IMR-90 (cell line): ENCODE data around the gene AIFM2. TPM values are rescaled to one million over a fixed set of nuclear protein-coding genes. Genes with fewer than 3 reads are reported as not detected.

ENCODE experiments used
- ATAC-seq: fragments of 200-7000 bp; cut with Tn5 transposase; 2 replicates; pipeline ENCODE4 v1.9.1; 2020; ENCODE audit warnings: low read depth, mild to moderate bottlenecking, moderate library complexity
- BruUV-seq: library from RNA; stranded (reverse); fragments of 400-500 nt; replicated peaks from 2 replicates; lab custom pipeline; 2021; lab: Mats Ljungman, UMichigan
- CTCF ChIA-PET: fragments of 300-600 bp; formaldehyde crosslinking; extraction: SDS; loops from one replicate; lab custom pipeline; 2021; ENCODE audit warnings: antibody characterized with exemption; lab: Yijun Ruan, JAX
- POLR2A ChIA-PET: fragments of 300-600 bp; sonication (Branson Sonifier 250); formaldehyde crosslinking; loops from one replicate; lab custom pipeline; 2022; ENCODE audit warnings: antibody characterized with exemption; ENCODE audit not compliant: unreplicated experiment; lab: Charles Lee
- DNase-seq: peaks from one replicate; pipeline ENCODE4 v3.0.0; 2013
- H2AFZ ChIP-seq: replicated peaks from 2 replicates; pipeline ENCODE3; 2013; ENCODE audit warnings: low read length, mild to moderate bottlenecking; ENCODE audit not compliant: poor library complexity
- H2AK5ac ChIP-seq: 2 replicates; pipeline ENCODE4 v1.6.1; 2013; ENCODE audit warnings: low read depth, low read length, inconsistent platforms
- H2AK9ac ChIP-seq: replicated peaks from 2 replicates; pipeline ENCODE3; 2013; ENCODE audit warnings: mild to moderate bottlenecking, low read depth, low read length, moderate library complexity; ENCODE audit not compliant: poor library complexity
- H2BK120ac ChIP-seq: 2 replicates; pipeline ENCODE4 v1.6.1; 2013; ENCODE audit warnings: low read depth, low read length, inconsistent platforms
- H2BK15ac ChIP-seq: 3 replicates; pipeline ENCODE4 v1.6.1; 2013; ENCODE audit warnings: low read depth, low read length, inconsistent platforms
- H2BK20ac ChIP-seq: 2 replicates; pipeline ENCODE4 v1.6.1; 2013; ENCODE audit warnings: low read depth, mild to moderate bottlenecking, inconsistent platforms, low read length, moderate library complexity
- H2BK5ac ChIP-seq: 2 replicates; pipeline ENCODE4 v1.6.1; 2013; ENCODE audit warnings: mild to moderate bottlenecking, low read depth, low read length, inconsistent platforms; ENCODE audit not compliant: poor library complexity, severe bottlenecking
- H3K14ac ChIP-seq: replicated peaks from 2 replicates; pipeline ENCODE4 v1.6.1; 2013; ENCODE audit warnings: low read depth, low read length, inconsistent platforms
- H3K18ac ChIP-seq: 2 replicates; pipeline ENCODE4 v1.6.1; 2013; ENCODE audit warnings: low read depth, low read length, control low read depth
- H3K23ac ChIP-seq: 2 replicates; pipeline ENCODE4 v1.6.1; 2013; ENCODE audit warnings: low read depth, low read length, inconsistent platforms
- H3K27ac ChIP-seq: 2 replicates; pipeline ENCODE4 v1.5.1; 2013; ENCODE audit warnings: mild to moderate bottlenecking, control low read depth, low read length; ENCODE audit not compliant: insufficient read depth
- H3K27me3 ChIP-seq: 2 replicates; pipeline ENCODE4 v1.6.1; 2013; ENCODE audit warnings: low read length; ENCODE audit not compliant: control insufficient read depth, insufficient read depth
- H3K36me3 ChIP-seq: 2 replicates; pipeline ENCODE4 v1.6.1; 2013; ENCODE audit warnings: low read length, mixed read lengths; ENCODE audit not compliant: control insufficient read depth, insufficient read depth
- H3K4ac ChIP-seq: 2 replicates; pipeline ENCODE4 v1.6.1; 2013; ENCODE audit warnings: low read depth, low read length, inconsistent platforms
- H3K4me1 ChIP-seq: 2 replicates; pipeline ENCODE4 v1.6.1; 2013; ENCODE audit warnings: low read length, mixed read lengths; ENCODE audit not compliant: control insufficient read depth, insufficient read depth
- H3K4me2 ChIP-seq: 2 replicates; pipeline ENCODE4 v1.6.1; 2013; ENCODE audit warnings: low read depth, mild to moderate bottlenecking, control low read depth, low read length, moderate library complexity
- H3K4me3 ChIP-seq: 2 replicates; pipeline ENCODE4 v1.5.1; 2013; ENCODE audit warnings: low read depth, mild to moderate bottlenecking, control low read depth, low read length, moderate library complexity; ENCODE audit not compliant: insufficient read depth
- H3K56ac ChIP-seq: 2 replicates; pipeline ENCODE4 v1.6.1; 2013; ENCODE audit warnings: low read length, inconsistent platforms; ENCODE audit not compliant: insufficient read depth; ENCODE audit errors: extremely low read depth
- H3K79me1 ChIP-seq, 2 experiments: 2 replicates each; pipeline ENCODE4 v1.6.1; 2013; ENCODE audit warnings: low read length in 2 of 2, inconsistent platforms in 1 of 2, low read depth in 1 of 2
- H3K9ac ChIP-seq: 2 replicates; pipeline ENCODE4 v1.6.1; 2013; ENCODE audit warnings: low read depth, low read length, control low read depth
- H3K9me1 ChIP-seq: 2 replicates; pipeline ENCODE4 v1.6.1; 2013; ENCODE audit warnings: low read length, inconsistent platforms; ENCODE audit not compliant: insufficient read depth
- H3K9me3 ChIP-seq: 2 replicates; pipeline ENCODE4 v1.6.1; 2013; ENCODE audit warnings: low read length; ENCODE audit not compliant: control insufficient read depth, insufficient read depth
- H4K20me1 ChIP-seq: 2 replicates; pipeline ENCODE4 v1.6.1; 2013; ENCODE audit warnings: low read length, inconsistent platforms; ENCODE audit not compliant: insufficient read depth
- H4K5ac ChIP-seq: 2 replicates; pipeline ENCODE4 v1.6.1; 2013; ENCODE audit warnings: mild to moderate bottlenecking, low read depth, low read length, control low read depth
- H4K8ac ChIP-seq, 2 experiments: 2 replicates each; pipeline ENCODE4 v1.6.1; 2013; ENCODE audit warnings: low read depth in 2 of 2, low read length in 2 of 2, control low read depth in 1 of 2, inconsistent platforms in 1 of 2
- H4K91ac ChIP-seq: 2 replicates; pipeline ENCODE4 v1.6.1; 2013; ENCODE audit warnings: low read depth, low read length, inconsistent platforms; ENCODE audit not compliant: insufficient read depth
- BHLHE40 ChIP-seq: fragments of 150-350 bp; IDR thresholded peaks from 2 replicates; pipeline ENCODE4 v1.6.1; 2016; ENCODE audit warnings: mild to moderate bottlenecking, low read depth, low read length
- CEBPB ChIP-seq: IDR thresholded peaks from 2 replicates; pipeline ENCODE4 v1.6.1; 2012; ENCODE audit warnings: low read depth, low read length, improper control_type of control experiment
- CHD1 ChIP-seq: IDR thresholded peaks from 2 replicates; pipeline ENCODE4 v1.6.1; 2012; ENCODE audit warnings: low read depth, low read length, improper control_type of control experiment
- CTCF ChIP-seq: conservative IDR thresholded peaks from 2 replicates; pipeline ENCODE4 v1.5.1; 2012; ENCODE audit warnings: mild to moderate bottlenecking, low read depth, low read length, improper control_type of control experiment
- FOS ChIP-seq: fragments of 150-350 bp; IDR thresholded peaks from 2 replicates; pipeline ENCODE4 v1.6.1; 2016; ENCODE audit warnings: low read depth, low read length
- MAFK ChIP-seq: IDR thresholded peaks from 2 replicates; pipeline ENCODE4 v1.6.1; 2012; ENCODE audit warnings: low read depth, low read length, improper control_type of control experiment
- NFE2L2 ChIP-seq: fragments of 150-350 bp; IDR thresholded peaks from 2 replicates; pipeline ENCODE4 v1.6.1; 2016; ENCODE audit warnings: low read depth, mild to moderate bottlenecking, low read length
- POLR2A ChIP-seq: IDR thresholded peaks from 2 replicates; pipeline ENCODE4 v1.6.1; 2012; ENCODE audit warnings: mild to moderate bottlenecking, low read depth, low read length
- RAD21 ChIP-seq: IDR thresholded peaks from 2 replicates; pipeline ENCODE4 v1.6.1; 2012; ENCODE audit warnings: low read length, improper control_type of control experiment
- RCOR1 ChIP-seq: IDR thresholded peaks from 2 replicates; pipeline ENCODE4 v1.6.1; 2012; ENCODE audit warnings: mild to moderate bottlenecking, low read length, improper control_type of control experiment; ENCODE audit not compliant: insufficient replicate concordance
- SMC3 ChIP-seq: fragments of 150-350 bp; IDR thresholded peaks from 2 replicates; pipeline ENCODE4 v1.6.1; 2016; ENCODE audit warnings: low read depth, mild to moderate bottlenecking, antibody characterized with exemption, low read length, moderate library complexity
- WGBS, 2 experiments: methylation state at CpG; one replicate each; pipeline versions ENCODE4 v1.1.5 to v1.1.7; 2013; ENCODE audit warnings: missing lambda C conversion rate in 2 of 2; ENCODE audit not compliant: insufficient read length in 1 of 2; ENCODE audit errors: extremely low coverage in 2 of 2; 5-methylcytosine and 5-hydroxymethylcytosine counted together
- dilution Hi-C: fragments of 300-500 bp; cut with HindIII; formaldehyde crosslinking; loops from one replicate; pipeline ENCODE4 v1.14.3; 2018; ENCODE audit warnings: low sequenced_read_pairs; ENCODE audit not compliant: unreplicated experiment
- in situ Hi-C: fragments of 300-500 bp; cut with MboI; formaldehyde crosslinking; loops from 3 replicates; pipeline ENCODE4 v1.14.3; 2019; ENCODE audit warnings: low sequenced_read_pairs, inconsistent platforms, mixed read lengths
- intact Hi-C: fragments of 100-400 bp; cut with micrococcal nuclease; formaldehyde crosslinking; loops from 2 replicates; pipeline ENCODE4 v1.10.0; 2022
- polyA plus RNA-seq, 3 experiments: library from polyadenylated mRNA; depleted of rRNA; stranded (reverse); fragments of >200 nt; gene quantifications; 2 replicates each; pipeline ENCODE4 v1.2.3, GENCODE V29; 2012; ENCODE audit warnings: low replicate concordance in 1 of 3
- total RNA-seq: library from RNA; depleted of rRNA; stranded (reverse); fragments of >200 nt; gene quantifications from 2 replicates; pipeline ENCODE4 v1.2.3, GENCODE V29; 2012
- TF ChIP-seq, protein P1 (sequence below): fragments of 150-350 bp; IDR thresholded peaks from 2 replicates; pipeline ENCODE4 v1.6.1; 2017; ENCODE audit warnings: mild to moderate bottlenecking, antibody characterized with exemption, low read length, low read depth
- TF ChIP-seq, protein P2 (sequence below): fragments of 150-350 bp; IDR thresholded peaks from 2 replicates; pipeline ENCODE4 v1.6.1; 2016; ENCODE audit warnings: low read depth, mild to moderate bottlenecking, low read length, moderate library complexity, borderline replicate concordance

The AIFM2 gene
- total and polyA plus RNA-seq, 2 of the 4 experiments (the other 2 are of a cell fraction), result 2.0 to 4.6 TPM

- no peak overlapping the region for H4K5ac ChIP-seq
- H3K4me2 ChIP-seq, result no peak overlapping the region
- H4K91ac ChIP-seq, result no peak overlapping the region
- no TSS peak for BruUV-seq
- no peak overlapping the region for H2BK15ac ChIP-seq
- H2AFZ ChIP-seq, result no peak overlapping the region
- H2BK5ac ChIP-seq, result no peak overlapping the region
- peaks cover 10% of the 10 kb centered on the region for H3K36me3 ChIP-seq
- dilution Hi-C loops (no loop called here), intact Hi-C loops (no loop called here), in situ Hi-C loops (loop anchor here (10.0 kb wide), 1 partner anchor 229 kb away; no protein-coding TSS in a partner anchor)
- no peak overlapping the region for H2BK20ac ChIP-seq
- peaks cover 7 to 26% of the 10 kb centered on the region in 2 experiments; a peak in 3 of 4 replicates for H3K79me1 ChIP-seq
- no peaks in the 10 kb centered on the region; the same call in 1 of the 2 replicates for H4K20me1 ChIP-seq
- no peak overlapping the region for H3K14ac ChIP-seq
- no peak for DNase-seq
- TF ChIP-seq CEBPB, result no peak
- TF ChIP-seq FOS, result no peak
- no peak for TF ChIP-seq CTCF
- TF ChIP-seq RAD21, result no peak
- TF ChIP-seq CHD1, result no peak
- no peak for TF ChIP-seq SMC3
- no peak for TF ChIP-seq BHLHE40
- no peak for TF ChIP-seq MAFK
- TF ChIP-seq, protein P1, sequence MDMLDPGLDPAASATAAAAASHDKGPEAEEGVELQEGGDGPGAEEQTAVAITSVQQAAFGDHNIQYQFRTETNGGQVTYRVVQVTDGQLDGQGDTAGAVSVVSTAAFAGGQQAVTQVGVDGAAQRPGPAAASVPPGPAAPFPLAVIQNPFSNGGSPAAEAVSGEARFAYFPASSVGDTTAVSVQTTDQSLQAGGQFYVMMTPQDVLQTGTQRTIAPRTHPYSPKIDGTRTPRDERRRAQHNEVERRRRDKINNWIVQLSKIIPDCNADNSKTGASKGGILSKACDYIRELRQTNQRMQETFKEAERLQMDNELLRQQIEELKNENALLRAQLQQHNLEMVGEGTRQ, result no peak
- TF ChIP-seq RCOR1, result no peak
- TF ChIP-seq NFE2L2, result no peak
- TF ChIP-seq, protein P2, sequence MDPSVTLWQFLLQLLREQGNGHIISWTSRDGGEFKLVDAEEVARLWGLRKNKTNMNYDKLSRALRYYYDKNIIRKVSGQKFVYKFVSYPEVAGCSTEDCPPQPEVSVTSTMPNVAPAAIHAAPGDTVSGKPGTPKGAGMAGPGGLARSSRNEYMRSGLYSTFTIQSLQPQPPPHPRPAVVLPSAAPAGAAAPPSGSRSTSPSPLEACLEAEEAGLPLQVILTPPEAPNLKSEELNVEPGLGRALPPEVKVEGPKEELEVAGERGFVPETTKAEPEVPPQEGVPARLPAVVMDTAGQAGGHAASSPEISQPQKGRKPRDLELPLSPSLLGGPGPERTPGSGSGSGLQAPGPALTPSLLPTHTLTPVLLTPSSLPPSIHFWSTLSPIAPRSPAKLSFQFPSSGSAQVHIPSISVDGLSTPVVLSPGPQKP, result no peak
- TF ChIP-seq POLR2A, result no peak
- no peak overlapping the region for H3K4ac ChIP-seq
- H2BK120ac ChIP-seq, result no peak overlapping the region
- no peak for ATAC-seq
- H3K27ac ChIP-seq, result no peak overlapping the region
- H3K9ac ChIP-seq, result no peak overlapping the region
- 100% methylated on average over 3 of the region's 7 CpGs; no CpG with 5 or more reads in 1 of the 2 experiments for WGBS, 2 experiments
- no peaks in the 10 kb centered on the region for H3K9me3 ChIP-seq
- H3K27me3 ChIP-seq, result no peaks in the 10 kb centered on the region
- H3K4me3 ChIP-seq, result no peak overlapping the region
- no peak overlapping the region for H3K23ac ChIP-seq
- H3K4me1 ChIP-seq, result peaks cover 16% of the 10 kb centered on the region
- H3K9me1 ChIP-seq, result peaks cover 19% of the 10 kb centered on the region
- H4K8ac ChIP-seq, result no peak overlapping the region
- no peak overlapping the region for H3K56ac ChIP-seq
- H3K18ac ChIP-seq, result no peak overlapping the region
- ChIA-PET POLR2A (no interaction called here), CTCF (interaction anchor here (1.1 to 1.3 kb wide), 2 partner anchors 11 to 20 kb away, joined by 3 to 4 read pairs; partner anchors contain the start of gene TYSND1)
- no peak overlapping the region for H2AK5ac ChIP-seq
- no peak overlapping the region for H2AK9ac ChIP-seq
Observed at GRCh38 chr10:70135684-70136083, 3.1 kb upstream of the AIFM2 start.
